ENCODE data around the gene SLC7A1.

- TF ChIP-seq, protein P1, sequence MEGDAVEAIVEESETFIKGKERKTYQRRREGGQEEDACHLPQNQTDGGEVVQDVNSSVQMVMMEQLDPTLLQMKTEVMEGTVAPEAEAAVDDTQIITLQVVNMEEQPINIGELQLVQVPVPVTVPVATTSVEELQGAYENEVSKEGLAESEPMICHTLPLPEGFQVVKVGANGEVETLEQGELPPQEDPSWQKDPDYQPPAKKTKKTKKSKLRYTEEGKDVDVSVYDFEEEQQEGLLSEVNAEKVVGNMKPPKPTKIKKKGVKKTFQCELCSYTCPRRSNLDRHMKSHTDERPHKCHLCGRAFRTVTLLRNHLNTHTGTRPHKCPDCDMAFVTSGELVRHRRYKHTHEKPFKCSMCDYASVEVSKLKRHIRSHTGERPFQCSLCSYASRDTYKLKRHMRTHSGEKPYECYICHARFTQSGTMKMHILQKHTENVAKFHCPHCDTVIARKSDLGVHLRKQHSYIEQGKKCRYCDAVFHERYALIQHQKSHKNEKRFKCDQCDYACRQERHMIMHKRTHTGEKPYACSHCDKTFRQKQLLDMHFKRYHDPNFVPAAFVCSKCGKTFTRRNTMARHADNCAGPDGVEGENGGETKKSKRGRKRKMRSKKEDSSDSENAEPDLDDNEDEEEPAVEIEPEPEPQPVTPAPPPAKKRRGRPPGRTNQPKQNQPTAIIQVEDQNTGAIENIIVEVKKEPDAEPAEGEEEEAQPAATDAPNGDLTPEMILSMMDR (IDR thresholded peaks at IDR 0.05; ENCODE audit: poor library complexity), result no peak
- no peak for TF ChIP-seq EZH2 (IDR thresholded peaks at IDR 0.05; ENCODE audit: borderline replicate concordance)
- no peak for TF ChIP-seq EZH2phosphoT487 (IDR thresholded peaks at IDR 0.05; ENCODE audit: low read depth, severe bottlenecking, unreplicated experiment)
Measured at GRCh38 chr13:29578300-29579085, 17.0 kb downstream of the SLC7A1 start.

Measured in hepatocyte (in vitro differentiated cells).